ENCODE results near the gene HSPB7. TPM values are rescaled to one million over a fixed set of nuclear protein-coding genes. Genes with fewer than 3 reads are reported as not detected.

HSPB7 gene
- total RNA-seq (under 1 TPM in 1 of 5 donors, not detected in 4; 0.19 TPM), total RNA-seq (0 reads per million in 29 experiments)
- not detected for total RNA-seq (2013)

- POLR2A ChIA-PET, result no interaction called here
- Histone ChIP-seq H3K36me3 (ENCODE audit: control insufficient read depth in 2 of 2, extremely low read depth in 1 of 2, insufficient read depth in 1 of 2, low read length in 1 of 2) (no peaks in the 10 kb centered on the region), H3K4me3 (ENCODE audit: control insufficient read depth in 1 of 2, extremely low read depth in 1 of 2, low read length in 1 of 2) (no peak within 1 kb of the TSS), H3K27me3 (replicated peaks in 1 of 2; ENCODE audit: control insufficient read depth in 2 of 2, extremely low read depth in 1 of 2, insufficient read depth in 2 of 2, low read length in 1 of 2) (peaks cover 0 to 52% of the 10 kb centered on the region in 2 experiments), H3K9me3 (no peaks in the 10 kb centered on the region), H3K4me1 (ENCODE audit: control insufficient read depth in 1 of 2, extremely low read depth in 1 of 2, insufficient read depth in 2 of 2, low read length in 2 of 2) (peaks cover 0 to 7% of the 10 kb centered on the region in 2 experiments), H3K27ac (ENCODE audit: low read length) (no peak within 1 kb of the TSS)
- H3K27ac Mint-ChIP-seq, result no peak within 1 kb of the TSS
- peaks cover 0 to 25% of the 10 kb centered on the region in 2 donors for H3K27me3 Mint-ChIP-seq
- H3K36me3 Mint-ChIP-seq, result no peaks in the 10 kb centered on the region
- DNase-seq (no peak), ATAC-seq (replicated peaks in 1 of 4) (no peak)
- no peaks in the 10 kb centered on the region for H3K9me3 Mint-ChIP-seq
- 85% methylated on average over 30 of the region's 37 CpGs for WGBS (ENCODE audit: insufficient coverage)
- H3K4me3 Mint-ChIP-seq, result no peak within 1 kb of the TSS
- H3K4me1 Mint-ChIP-seq, result peaks cover 0 to 2% (median under 1%) of the 10 kb centered on the region in 3 donors
- CTCF ChIA-PET, result no interaction called here
Observed at GRCh38 chr1:16017461-16018303, at the start of gene HSPB7. Gene HSPB7 (minus strand): TSS chr1:16018043. CDS start chr1:16017963, 80 bp downstream.

GRCh38 chr1:16067127-16067768, 49.4 kb upstream of the HSPB7 start:
- H3K9me3 Mint-ChIP-seq, result no peaks in the 10 kb centered on the region
- peaks cover 9% of the 10 kb centered on the region in 2 donors for H3K27me3 Mint-ChIP-seq
- Histone ChIP-seq H3K27ac (ENCODE audit: low read length) (no peak overlapping the region), H3K4me1 (ENCODE audit: control insufficient read depth in 1 of 2, extremely low read depth in 1 of 2, insufficient read depth in 2 of 2, low read length in 2 of 2) (peaks cover 0 to 28% of the 10 kb centered on the region in 2 experiments), H3K4me3 (ENCODE audit: control insufficient read depth in 1 of 2, extremely low read depth in 1 of 2, low read length in 1 of 2) (no peak overlapping the region), H3K27me3 (replicated peaks in 1 of 2; ENCODE audit: control insufficient read depth in 2 of 2, extremely low read depth in 1 of 2, insufficient read depth in 2 of 2, low read length in 1 of 2) (peaks cover 0 to 43% of the 10 kb centered on the region in 2 experiments), H3K9me3 (no peaks in the 10 kb centered on the region), H3K36me3 (ENCODE audit: control insufficient read depth in 2 of 2, extremely low read depth in 1 of 2, insufficient read depth in 1 of 2, low read length in 1 of 2) (no peaks in the 10 kb centered on the region)
- H3K4me1 Mint-ChIP-seq, result peaks cover 25 to 40% (median 26%) of the 10 kb centered on the region in 3 donors
- no peak overlapping the region for H3K4me3 Mint-ChIP-seq
- POLR2A ChIA-PET, result no interaction called here
- DNase-seq (no peak), ATAC-seq (replicated peaks in 1 of 4) (peak in 1 of 4 experiments; percentile 22)
- CTCF ChIA-PET, result interaction anchor here in 1 of 2 donors (0.6 kb wide), 1 partner anchor 899 kb away, joined by 4 read pairs; no protein-coding TSS in a partner anchor
- H3K27ac Mint-ChIP-seq, result no peak overlapping the region
- no CpG with 5 or more reads among the region's 6 CpGs for WGBS (ENCODE audit: insufficient coverage)
- H3K36me3 Mint-ChIP-seq, result no peaks in the 10 kb centered on the region

GRCh38 chr1:16066245-16066644, 48.4 kb upstream of the HSPB7 start:
- POLR2A ChIA-PET, result no interaction called here
- no peak overlapping the region for H3K4me3 Mint-ChIP-seq
- peaks cover 9% of the 10 kb centered on the region in 2 donors for H3K27me3 Mint-ChIP-seq
- CTCF ChIA-PET, result no interaction called here
- no peaks in the 10 kb centered on the region for H3K36me3 Mint-ChIP-seq
- 70% methylated on average over 4 of the region's 4 CpGs for WGBS (ENCODE audit: insufficient coverage)
- H3K4me1 ChIP-seq (ENCODE audit: control insufficient read depth in 1 of 2, extremely low read depth in 1 of 2, insufficient read depth in 2 of 2, low read length in 2 of 2), result peaks cover 0 to 26% of the 10 kb centered on the region in 2 experiments
- H3K4me1 Mint-ChIP-seq, result peaks cover 22 to 34% (median 25%) of the 10 kb centered on the region in 3 donors
- no peak for ATAC-seq (replicated peaks in 1 of 4)
- H3K27ac Mint-ChIP-seq, result no peak overlapping the region
- H3K9me3 Mint-ChIP-seq, result no peaks in the 10 kb centered on the region
- no peak overlapping the region for H3K4me3 ChIP-seq (ENCODE audit: control insufficient read depth in 1 of 2, extremely low read depth in 1 of 2, low read length in 1 of 2)
- H3K27ac ChIP-seq (ENCODE audit: low read length), result no peak overlapping the region
- DNase-seq, result no peak
- peaks cover 0 to 34% of the 10 kb centered on the region in 2 experiments for H3K27me3 ChIP-seq (replicated peaks in 1 of 2; ENCODE audit: control insufficient read depth in 2 of 2, extremely low read depth in 1 of 2, insufficient read depth in 2 of 2, low read length in 1 of 2)
- H3K36me3 ChIP-seq (ENCODE audit: control insufficient read depth in 2 of 2, extremely low read depth in 1 of 2, insufficient read depth in 1 of 2, low read length in 1 of 2), result no peaks in the 10 kb centered on the region
- no peaks in the 10 kb centered on the region for H3K9me3 ChIP-seq

GRCh38 chr1:16065269-16065576, 47.4 kb upstream of the HSPB7 start:
- CTCF ChIA-PET, result no interaction called here

GRCh38 chr1:16064536-16065268, 46.9 kb upstream of the HSPB7 start:
- ChIA-PET CTCF (no interaction called here), POLR2A (no interaction called here)
- H3K9me3 Mint-ChIP-seq, result no peaks in the 10 kb centered on the region
- peak overlapping the region in 1 of 3 donors; percentile 11 for H3K4me3 Mint-ChIP-seq
- Histone ChIP-seq H3K27ac (ENCODE audit: low read length) (no peak overlapping the region), H3K36me3 (ENCODE audit: control insufficient read depth in 2 of 2, extremely low read depth in 1 of 2, insufficient read depth in 1 of 2, low read length in 1 of 2) (no peaks in the 10 kb centered on the region), H3K4me3 (ENCODE audit: control insufficient read depth in 1 of 2, extremely low read depth in 1 of 2, low read length in 1 of 2) (no peak overlapping the region), H3K27me3 (replicated peaks in 1 of 2; ENCODE audit: control insufficient read depth in 2 of 2, extremely low read depth in 1 of 2, insufficient read depth in 2 of 2, low read length in 1 of 2) (peaks cover 0 to 34% of the 10 kb centered on the region in 2 experiments), H3K9me3 (no peaks in the 10 kb centered on the region), H3K4me1 (ENCODE audit: control insufficient read depth in 1 of 2, extremely low read depth in 1 of 2, insufficient read depth in 2 of 2, low read length in 2 of 2) (peaks cover 0 to 11% of the 10 kb centered on the region in 2 experiments)
- no peaks in the 10 kb centered on the region for H3K36me3 Mint-ChIP-seq
- H3K27me3 Mint-ChIP-seq, result peaks cover 8 to 9% of the 10 kb centered on the region in 2 donors
- no peak for ATAC-seq (replicated peaks in 1 of 4)
- no peak for DNase-seq
- peak overlapping the region in 1 of 2 donors; percentile 53 for H3K27ac Mint-ChIP-seq
- H3K4me1 Mint-ChIP-seq, result peaks cover 14 to 20% (median 18%) of the 10 kb centered on the region in 3 donors
- WGBS (ENCODE audit: insufficient coverage), result 37% methylated on average over 13 of the region's 13 CpGs

More at GRCh38 chr1:16065269-16065576, 47.4 kb upstream of the HSPB7 start:
- H3K4me1 ChIP-seq (ENCODE audit: control insufficient read depth in 1 of 2, extremely low read depth in 1 of 2, insufficient read depth in 2 of 2, low read length in 2 of 2), result peaks cover 0 to 16% of the 10 kb centered on the region in 2 experiments
- no peaks in the 10 kb centered on the region for H3K9me3 ChIP-seq
- no peak overlapping the region for H3K4me3 ChIP-seq (ENCODE audit: control insufficient read depth in 1 of 2, extremely low read depth in 1 of 2, low read length in 1 of 2)
- ATAC-seq (replicated peaks in 1 of 4), result no peak
- H3K27ac Mint-ChIP-seq, result no peak overlapping the region
- H3K27me3 ChIP-seq (replicated peaks in 1 of 2; ENCODE audit: control insufficient read depth in 2 of 2, extremely low read depth in 1 of 2, insufficient read depth in 2 of 2, low read length in 1 of 2), result peaks cover 0 to 34% of the 10 kb centered on the region in 2 experiments
- POLR2A ChIA-PET, result no interaction called here
- no peaks in the 10 kb centered on the region for H3K36me3 ChIP-seq (ENCODE audit: control insufficient read depth in 2 of 2, extremely low read depth in 1 of 2, insufficient read depth in 1 of 2, low read length in 1 of 2)
- peaks cover 19 to 25% (median 22%) of the 10 kb centered on the region in 3 donors for H3K4me1 Mint-ChIP-seq
- H3K4me3 Mint-ChIP-seq, result peak overlapping the region in 1 of 3 donors; percentile 11
- 71% methylated on average over 6 of the region's 8 CpGs for WGBS (ENCODE audit: insufficient coverage)
- no peak overlapping the region for H3K27ac ChIP-seq (ENCODE audit: low read length)
- DNase-seq, result no peak
- H3K9me3 Mint-ChIP-seq, result no peaks in the 10 kb centered on the region
- no peaks in the 10 kb centered on the region for H3K36me3 Mint-ChIP-seq
- peaks cover 9 to 10% of the 10 kb centered on the region in 2 donors for H3K27me3 Mint-ChIP-seq

- ChIA-PET POLR2A (no interaction called here), CTCF (no interaction called here)
- peaks cover 8 to 9% of the 10 kb centered on the region in 2 donors for H3K27me3 Mint-ChIP-seq
- no peak overlapping the region for H3K4me3 Mint-ChIP-seq
- H3K27me3 ChIP-seq (replicated peaks in 1 of 2; ENCODE audit: control insufficient read depth in 2 of 2, extremely low read depth in 1 of 2, insufficient read depth in 2 of 2, low read length in 1 of 2), result peaks cover 0 to 34% of the 10 kb centered on the region in 2 experiments
- H3K36me3 Mint-ChIP-seq, result no peaks in the 10 kb centered on the region
- no peak overlapping the region for H3K27ac Mint-ChIP-seq
- peaks cover 14 to 18% (median 18%) of the 10 kb centered on the region in 3 donors for H3K4me1 Mint-ChIP-seq
- H3K9me3 ChIP-seq, result no peaks in the 10 kb centered on the region
- peaks cover 0 to 6% of the 10 kb centered on the region in 2 experiments for H3K4me1 ChIP-seq (ENCODE audit: control insufficient read depth in 1 of 2, extremely low read depth in 1 of 2, insufficient read depth in 2 of 2, low read length in 2 of 2)
- DNase-seq (no peak), ATAC-seq (replicated peaks in 1 of 4) (no peak)
- H3K27ac ChIP-seq (ENCODE audit: low read length), result no peak overlapping the region
- WGBS (ENCODE audit: insufficient coverage), result 48% methylated on average over 7 of the region's 9 CpGs
- no peaks in the 10 kb centered on the region for H3K9me3 Mint-ChIP-seq
- H3K4me3 ChIP-seq (ENCODE audit: control insufficient read depth in 1 of 2, extremely low read depth in 1 of 2, low read length in 1 of 2), result no peak overlapping the region
- no peaks in the 10 kb centered on the region for H3K36me3 ChIP-seq (ENCODE audit: control insufficient read depth in 2 of 2, extremely low read depth in 1 of 2, insufficient read depth in 1 of 2, low read length in 1 of 2)
Observed at GRCh38 chr1:16063921-16064320, 46.1 kb upstream of the HSPB7 start.
